HuH-7 (cell line): Measurements from ENCODE around the gene USH1G.
A peak's percentile ranks its signal among the peaks of the same experiment; 100 is the strongest.
"Not testable (repeated sequence)": the region's sequence is repeated elsewhere in the genome, so short reads cannot be mapped to it uniquely, and the experiment has no call there.

Experiments
- DNase-seq: peaks from one replicate; pipeline ENCODE4 v3.0.0; 2011; ENCODE audit warnings: low spot score

USH1G gene

GRCh38 chr17:74930535-74931036 is 7.5 kb upstream of the USH1G start:
- DNase-seq, result no peak

- DNase-seq, result no peak
These were observed 5.7 kb upstream of the USH1G start for GRCh38 chr17:74928786-74929185.

- DNase-seq, result no peak
These were observed 2.2 kb upstream of the USH1G start for GRCh38 chr17:74925242-74925641.

GRCh38 chr17:74924250-74924948 is 1.3 kb upstream of the USH1G start, which contains the start of gene OTOP2:
TSS of gene OTOP2 (plus strand) at chr17:74924273. CDS start at chr17:74924633, 360 bp downstream.
- DNase-seq, result no peak

GRCh38 chr17:74923538-74924249 is 639 bp upstream of the USH1G start:
- DNase-seq, result peak; percentile 95

- DNase-seq, result no peak
These were observed 883 bp downstream of the USH1G start for GRCh38 chr17:74922172-74922571.

GRCh38 chr17:74921769-74922168 is 1.3 kb downstream of the USH1G start:
- DNase-seq, result no peak

- DNase-seq, result no peak
These were observed 1.9 kb downstream of the USH1G start for GRCh38 chr17:74921026-74921681.

- DNase-seq, result peak; percentile 64
These were observed 2.4 kb downstream of the USH1G start for GRCh38 chr17:74920642-74921025.

GRCh38 chr17:74920306-74920620 is 2.8 kb downstream of the USH1G start:
- DNase-seq, result no peak

- peak; percentile 97 for DNase-seq
These were observed 3.4 kb downstream of the USH1G start for GRCh38 chr17:74919440-74920305.

- no peak for DNase-seq
These were observed 4.1 kb downstream of the USH1G start for GRCh38 chr17:74918906-74919305.

GRCh38 chr17:74917430-74917829 is 5.6 kb downstream of the USH1G start:
- DNase-seq, result no peak

- DNase-seq, result no peak
These were observed 6.2 kb downstream of the USH1G start for GRCh38 chr17:74916851-74917199.

- no peak for DNase-seq
These were observed 6.8 kb downstream of the USH1G start for GRCh38 chr17:74916136-74916850.

- DNase-seq, result not testable (repeated sequence)
These were observed 11.6 kb downstream of the USH1G start for GRCh38 chr17:74911423-74911822.

GRCh38 chr17:74909097-74909496 is 14.0 kb downstream of the USH1G start:
- not testable (repeated sequence) for DNase-seq

- DNase-seq, result no peak
These were observed 16.0 kb downstream of the USH1G start for GRCh38 chr17:74907012-74907411.

- DNase-seq, result not testable (repeated sequence)
These were observed 16.8 kb downstream of the USH1G start for GRCh38 chr17:74906214-74906793.

GRCh38 chr17:74904687-74905409 is 18.2 kb downstream of the USH1G start:
- no peak for DNase-seq
